GM11168 (cell line): ENCODE data around the gene PITX1.

Experiments
- in situ Hi-C: fragments of 300-500 bp; cut with MboI; formaldehyde crosslinking; loops from one replicate; pipeline ENCODE4 v1.12.0; 2022; ENCODE audit warnings: low sequenced_read_pairs; ENCODE audit not compliant: unreplicated experiment

The PITX1 gene

GRCh38 chr5:135030956-135031812 lies 2.8 kb downstream of the PITX1 start:
- in situ Hi-C loops: no loop called here

DNA sequence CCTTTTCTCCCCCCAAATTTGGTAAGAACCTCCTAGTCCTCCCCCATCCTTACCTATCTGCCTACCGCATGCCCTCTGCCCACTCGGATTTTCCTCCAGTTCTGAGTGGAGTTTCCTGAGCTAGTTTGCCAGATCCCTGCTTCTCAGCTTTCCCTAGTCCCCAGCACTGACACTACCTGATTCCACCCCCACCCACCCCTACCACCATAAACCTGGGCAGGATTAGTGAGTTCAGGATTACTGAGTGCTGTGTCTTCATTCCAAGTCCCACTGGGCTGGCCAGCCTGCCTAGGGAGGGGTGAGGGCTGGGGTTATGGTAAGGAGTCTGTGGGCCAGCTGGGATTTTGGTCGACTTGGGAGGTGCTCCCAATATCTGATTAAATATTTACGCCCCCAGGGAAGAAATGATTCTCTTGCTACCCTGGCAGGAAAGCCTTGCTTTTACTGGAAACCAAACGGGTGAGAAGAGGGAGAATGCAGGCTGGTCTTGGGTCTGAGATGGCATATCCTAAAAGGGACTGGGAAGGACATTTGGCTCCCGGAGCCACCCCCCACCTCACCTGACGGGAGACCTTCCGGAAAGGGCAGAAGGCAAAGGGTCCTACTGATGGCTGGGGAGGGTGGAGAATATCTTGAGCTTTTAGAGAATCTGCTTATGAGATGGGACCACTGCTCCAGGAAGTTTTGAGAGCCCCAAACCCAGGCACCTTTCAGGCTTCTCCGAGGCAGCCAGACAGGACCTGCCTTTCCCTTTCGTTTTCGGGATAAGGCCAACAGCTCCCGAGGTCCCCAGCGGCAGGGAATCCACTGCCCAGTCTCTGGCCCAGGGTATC lies 3.7 kb downstream of the PITX1 start:
- in situ Hi-C loops: no loop called here

DNA sequence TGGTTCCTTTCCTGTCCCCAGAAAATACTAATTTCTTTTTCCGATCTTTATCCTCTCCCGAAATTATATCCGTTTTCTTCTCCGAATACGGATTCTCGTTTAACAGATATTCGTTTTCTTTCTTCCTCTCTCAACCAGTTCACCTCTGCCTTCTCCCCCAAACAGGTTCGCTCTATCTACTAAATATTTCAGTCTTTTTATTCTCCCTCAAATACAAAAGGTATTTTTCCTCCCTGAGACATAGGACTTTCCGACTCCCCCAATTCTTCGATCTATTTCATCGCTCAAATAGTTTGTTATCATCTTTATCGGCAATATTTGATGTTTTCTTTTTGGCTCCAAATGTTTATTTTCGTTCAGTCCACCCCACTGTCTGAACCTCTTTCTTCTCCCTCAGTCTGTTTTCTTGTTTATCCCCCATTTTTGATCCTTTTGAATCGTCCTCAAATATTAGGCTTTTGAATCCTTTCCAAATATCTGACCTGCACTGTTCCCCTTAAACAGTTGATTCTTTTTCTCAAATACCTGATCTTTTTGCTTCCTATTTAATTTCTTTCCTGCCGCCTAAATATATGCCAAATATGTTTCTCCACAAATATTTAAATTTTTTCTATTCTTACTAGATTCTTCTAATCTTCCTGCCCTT lies 4.4 kb downstream of the PITX1 start:
- in situ Hi-C loops: no loop called here

DNA sequence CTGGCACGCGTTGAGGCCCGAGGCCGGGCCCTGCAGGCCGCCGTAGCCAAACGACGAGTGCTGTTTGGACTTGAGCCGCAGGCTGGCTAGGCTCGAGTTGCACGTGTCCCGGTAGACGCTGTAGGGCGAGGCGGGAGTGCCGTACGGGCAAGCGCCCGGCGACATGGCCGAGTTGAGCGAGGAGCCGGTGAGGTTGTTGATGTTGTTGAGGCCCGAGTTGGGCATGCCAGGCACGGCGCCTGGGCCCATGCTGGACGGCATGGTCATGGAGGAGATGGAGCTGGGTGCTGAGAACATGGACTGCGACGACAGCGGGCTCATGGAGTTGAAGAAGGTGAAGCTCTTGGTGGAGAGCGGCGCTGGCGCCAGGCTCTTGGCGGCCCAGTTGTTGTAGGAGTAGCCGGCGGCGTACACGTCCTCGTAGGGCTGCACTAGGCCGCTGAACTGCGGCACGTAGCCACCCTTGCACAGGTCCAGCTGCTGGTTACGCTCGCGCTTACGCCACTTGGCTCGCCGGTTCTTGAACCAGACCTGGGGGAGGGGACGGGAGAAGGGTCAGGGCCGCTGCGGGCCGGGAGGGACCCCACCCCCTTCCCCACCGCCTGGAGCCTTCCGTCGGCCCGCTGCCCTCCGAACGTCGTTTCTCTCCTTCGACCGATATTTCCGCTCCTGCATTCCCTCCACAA lies 5.1 kb downstream of the PITX1 start:
- in situ Hi-C loops: no loop called here

- in situ Hi-C loops: no loop called here
These were observed 6.1 kb downstream of the PITX1 start for GRCh38 chr5:135027697-135028615.

DNA sequence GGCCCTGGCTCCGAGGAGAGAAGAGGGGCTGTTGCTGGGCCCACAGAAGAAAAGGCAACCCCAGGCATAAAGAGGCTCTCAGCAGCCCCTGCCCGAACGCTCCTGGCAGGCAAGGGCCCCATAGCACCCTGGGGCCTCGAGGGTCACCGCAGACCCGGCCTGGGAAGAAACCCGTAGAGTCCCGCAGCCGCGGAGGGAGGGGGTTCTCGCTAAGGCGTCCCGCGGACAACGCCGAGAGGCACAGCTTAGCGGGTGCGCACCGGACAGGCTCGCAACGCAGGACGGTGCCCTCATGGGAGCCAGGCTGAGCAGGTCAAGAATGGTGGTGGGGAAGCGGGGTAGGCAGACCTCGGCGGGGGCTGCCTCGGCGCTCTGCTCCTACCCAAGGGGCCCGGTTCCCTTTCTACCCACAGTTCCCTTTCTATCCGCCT lies 6.7 kb downstream of the PITX1 start:
- in situ Hi-C loops: no loop called here

DNA sequence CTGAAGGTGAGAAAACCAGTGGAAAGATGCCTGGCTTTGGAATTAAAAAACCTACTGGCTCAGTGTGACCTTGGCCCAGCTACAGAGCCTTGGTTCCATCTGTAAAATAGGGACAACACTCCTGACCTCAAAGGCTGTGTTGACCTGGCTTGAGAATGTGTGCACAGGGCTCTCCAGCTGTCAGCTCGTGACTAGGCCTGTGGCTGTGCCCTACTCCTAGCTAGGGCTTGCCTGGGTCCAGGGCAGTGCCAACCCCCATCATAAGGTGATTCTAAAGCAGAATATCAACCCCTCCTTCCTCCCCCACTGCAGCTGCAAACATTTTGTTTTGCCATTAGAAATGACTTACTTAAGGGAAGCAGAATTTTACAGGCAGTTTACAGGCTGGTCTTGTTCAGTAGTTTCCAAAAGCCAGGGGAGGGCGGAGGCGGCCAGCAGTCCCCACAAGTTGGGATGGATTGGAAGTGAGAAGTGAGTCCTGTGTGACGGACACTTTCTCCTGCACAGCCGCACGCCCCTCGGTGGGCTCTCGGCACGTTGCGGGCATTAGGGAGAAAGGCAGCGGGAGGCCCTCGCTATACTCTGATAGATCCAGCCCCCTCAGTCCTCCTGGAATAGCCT lies 7.3 kb downstream of the PITX1 start:
- in situ Hi-C loops: no loop called here

DNA sequence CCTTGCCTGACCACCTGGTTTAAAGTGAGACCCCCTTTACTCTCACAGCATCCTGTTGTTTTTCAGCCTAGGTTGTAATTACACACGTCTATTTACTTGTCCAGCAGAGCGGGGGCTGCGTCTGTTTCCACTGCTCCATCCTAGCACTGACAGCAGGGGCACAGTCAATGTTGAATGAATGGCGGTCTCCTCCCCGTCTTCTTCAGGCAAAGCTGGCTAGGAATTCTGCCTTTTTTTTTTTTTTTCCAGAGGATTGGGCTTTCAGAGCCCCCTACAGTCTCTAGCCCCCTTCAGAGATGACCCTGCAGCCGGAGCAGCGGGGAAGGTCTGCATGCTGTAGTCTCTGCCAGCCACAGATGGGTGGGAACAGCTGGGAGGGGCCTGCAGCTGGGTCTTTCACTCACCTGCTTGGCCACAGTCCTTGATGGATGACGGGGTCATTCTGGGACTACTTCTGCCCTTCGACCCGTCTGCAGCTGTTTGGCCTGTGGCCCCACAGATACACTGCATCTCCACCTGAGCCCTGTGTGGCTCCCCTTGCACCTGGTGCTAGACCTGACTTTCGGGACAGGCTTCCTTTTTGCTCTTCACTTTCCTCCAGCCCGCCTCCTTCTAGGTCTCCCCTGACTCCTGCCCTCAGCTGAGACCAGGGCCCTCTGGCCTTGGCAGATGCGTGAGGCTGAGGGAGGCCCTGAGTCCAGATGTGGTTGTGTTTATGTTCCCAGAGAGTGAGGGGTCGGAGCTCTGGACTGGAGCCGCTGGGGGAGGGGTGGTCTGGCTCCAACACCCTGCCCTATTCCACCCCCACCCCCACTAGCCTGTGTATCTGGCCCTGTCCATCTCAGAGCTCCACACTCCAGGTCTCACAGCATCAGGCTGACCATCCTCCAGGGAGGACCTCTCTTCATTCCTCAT lies 8.0 kb downstream of the PITX1 start:
- in situ Hi-C loops: no loop called here

DNA sequence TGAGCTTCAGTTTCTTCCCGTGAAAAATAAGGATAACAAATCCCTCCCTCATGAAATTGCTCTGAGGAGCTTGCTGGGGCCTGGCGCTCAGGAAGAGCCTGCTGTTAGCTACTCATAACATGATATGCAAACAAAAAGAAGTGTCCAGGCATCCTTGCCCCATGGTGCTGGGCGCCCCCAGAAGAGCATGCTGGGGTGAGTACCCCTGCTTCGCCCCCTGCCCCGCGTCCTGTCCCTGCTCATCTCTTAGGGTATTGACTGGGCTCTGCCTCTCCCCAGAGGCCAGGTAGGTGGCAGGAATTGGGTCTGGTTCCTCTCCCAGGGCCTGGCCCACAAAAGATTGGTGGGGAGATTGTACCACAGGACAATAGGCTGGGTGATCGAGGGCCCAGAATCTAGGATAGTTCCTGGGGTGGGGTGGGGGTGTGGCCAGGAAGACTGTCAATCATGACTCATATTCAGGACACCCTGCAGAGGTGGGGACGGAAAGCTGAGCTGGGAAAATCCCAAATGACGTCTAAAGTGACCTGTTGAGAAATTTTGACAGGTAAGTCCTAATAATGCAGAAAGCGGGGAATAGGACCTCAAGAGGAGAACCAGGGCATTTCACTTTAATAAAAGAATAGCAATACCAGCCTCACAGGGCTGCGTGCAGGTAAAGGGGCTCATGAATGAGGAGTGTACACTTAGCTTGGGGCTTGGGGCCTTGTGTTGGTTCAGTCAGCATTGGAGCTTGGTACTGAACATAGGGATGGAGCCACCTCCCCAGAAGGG lies 8.9 kb downstream of the PITX1 start:
- in situ Hi-C loops: no loop called here

DNA sequence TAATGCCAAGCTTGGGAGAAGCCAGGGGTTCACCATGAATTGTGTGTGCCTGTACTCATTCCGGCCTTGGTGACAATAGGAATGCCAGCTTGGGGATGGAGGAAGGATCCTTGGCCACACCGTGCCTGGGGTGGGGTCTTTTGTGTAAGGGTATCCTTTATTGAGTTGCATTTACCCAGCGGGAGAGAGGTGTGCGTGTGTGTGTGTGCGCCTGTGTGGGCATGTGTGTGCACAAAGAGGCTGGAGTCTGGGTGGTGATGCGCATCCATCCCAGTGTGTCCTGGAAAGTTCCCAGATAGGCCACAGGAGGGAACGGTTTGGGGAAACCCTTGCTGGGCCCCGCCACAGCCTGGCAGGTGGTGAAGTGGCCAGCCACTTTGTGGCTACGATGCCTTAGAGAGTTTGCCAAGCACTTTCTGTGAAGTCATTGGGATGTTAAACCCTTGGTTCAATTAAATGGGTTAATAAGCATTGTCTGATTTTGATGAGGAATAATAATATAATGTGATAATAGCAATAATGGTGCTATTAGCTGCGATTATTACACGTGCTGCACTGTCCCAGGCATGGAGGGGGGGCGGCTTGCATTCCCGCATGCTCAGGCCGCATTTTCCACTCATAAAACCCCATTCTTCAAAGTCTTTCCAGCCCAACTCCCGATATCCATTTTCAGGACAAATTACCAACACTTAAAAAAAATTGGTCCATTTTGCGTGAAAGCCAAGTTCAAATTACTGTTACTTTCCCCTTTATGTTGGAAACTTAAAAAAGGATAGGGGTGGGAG lies 13.7 kb downstream of the PITX1 start:
- in situ Hi-C loops: no loop called here

DNA sequence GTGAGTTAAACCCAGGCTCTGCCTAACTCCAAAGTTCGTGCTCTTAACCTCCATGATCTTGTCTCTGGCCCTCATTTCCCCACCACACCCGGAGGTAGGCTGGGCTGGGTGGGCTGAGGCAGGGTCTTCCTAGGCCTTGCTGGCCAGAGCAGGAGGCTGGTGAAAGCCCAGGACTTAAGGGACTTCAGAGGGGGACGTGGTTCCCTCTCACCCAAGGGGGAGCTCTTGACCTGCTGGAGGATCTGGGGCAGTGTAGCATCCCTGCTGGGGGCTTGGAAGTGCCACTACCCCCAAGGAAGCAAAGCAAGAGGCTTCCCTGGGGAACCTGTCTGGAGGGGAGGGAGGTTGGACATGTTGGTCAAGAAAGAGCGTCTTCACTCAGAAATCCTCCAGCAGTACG lies 14.7 kb downstream of the PITX1 start:
- in situ Hi-C loops: no loop called here

DNA sequence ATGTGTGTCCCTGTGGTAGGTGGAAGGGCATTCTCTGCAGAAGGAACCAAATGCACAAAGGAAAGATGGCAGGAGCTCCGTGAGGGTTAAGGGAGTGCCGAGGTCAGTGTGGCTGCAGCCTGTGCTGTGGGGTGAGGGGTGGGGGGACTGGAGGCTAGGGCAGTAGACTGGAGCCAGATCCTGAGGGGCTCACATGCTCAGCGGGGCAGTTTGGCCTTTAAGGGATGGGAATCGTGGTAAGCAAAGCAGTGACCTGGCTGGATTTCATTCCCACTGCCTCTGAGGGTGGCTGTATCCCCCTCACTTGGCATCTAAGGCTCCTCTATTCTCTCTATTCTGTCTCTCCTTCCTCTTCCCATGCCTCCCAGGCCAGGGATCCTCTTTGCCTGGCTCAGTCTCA lies 15.6 kb downstream of the PITX1 start:
- in situ Hi-C loops: no loop called here

DNA sequence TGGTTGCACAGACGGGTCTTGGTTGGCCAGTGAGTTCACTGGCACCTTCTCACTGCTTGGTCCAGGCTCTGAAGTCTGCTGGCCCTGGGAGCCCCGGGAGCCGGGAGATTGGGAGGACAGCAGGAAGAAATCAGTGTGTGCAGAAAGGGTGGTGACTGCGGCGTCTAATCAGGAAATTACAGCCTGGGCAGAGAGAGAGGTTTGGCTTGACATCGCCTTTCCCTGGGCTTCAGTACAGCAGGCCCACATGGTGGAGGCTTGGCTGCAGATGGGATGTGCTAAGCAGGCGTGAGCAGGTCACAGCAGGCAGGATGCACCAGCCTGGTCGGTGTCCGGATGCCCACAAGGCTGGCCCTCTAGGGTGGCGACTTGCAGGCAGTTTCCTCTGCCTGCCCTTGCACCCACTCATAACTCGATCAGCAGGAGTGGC lies 17.2 kb downstream of the PITX1 start:
- in situ Hi-C loops: no loop called here

DNA sequence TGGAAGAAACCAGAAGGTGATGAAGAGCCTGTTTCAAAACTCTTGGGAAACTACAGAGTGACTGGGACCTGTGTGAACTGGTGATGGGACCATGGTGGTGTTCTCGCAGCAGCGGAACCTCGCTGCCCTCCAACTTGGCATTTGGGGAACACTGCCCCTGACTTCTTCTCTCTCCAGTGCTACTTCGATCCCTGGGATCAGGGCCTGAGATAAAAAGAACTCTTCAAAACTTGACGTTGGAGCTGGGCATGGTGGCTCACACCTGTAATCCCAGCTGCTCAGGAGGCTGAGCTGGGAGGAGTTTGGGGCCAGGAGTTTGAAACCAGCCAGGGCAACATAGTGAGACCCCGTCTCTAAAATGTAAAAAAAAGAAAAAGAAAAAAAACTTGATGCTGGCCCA lies 18.1 kb downstream of the PITX1 start:
- in situ Hi-C loops: no loop called here

DNA sequence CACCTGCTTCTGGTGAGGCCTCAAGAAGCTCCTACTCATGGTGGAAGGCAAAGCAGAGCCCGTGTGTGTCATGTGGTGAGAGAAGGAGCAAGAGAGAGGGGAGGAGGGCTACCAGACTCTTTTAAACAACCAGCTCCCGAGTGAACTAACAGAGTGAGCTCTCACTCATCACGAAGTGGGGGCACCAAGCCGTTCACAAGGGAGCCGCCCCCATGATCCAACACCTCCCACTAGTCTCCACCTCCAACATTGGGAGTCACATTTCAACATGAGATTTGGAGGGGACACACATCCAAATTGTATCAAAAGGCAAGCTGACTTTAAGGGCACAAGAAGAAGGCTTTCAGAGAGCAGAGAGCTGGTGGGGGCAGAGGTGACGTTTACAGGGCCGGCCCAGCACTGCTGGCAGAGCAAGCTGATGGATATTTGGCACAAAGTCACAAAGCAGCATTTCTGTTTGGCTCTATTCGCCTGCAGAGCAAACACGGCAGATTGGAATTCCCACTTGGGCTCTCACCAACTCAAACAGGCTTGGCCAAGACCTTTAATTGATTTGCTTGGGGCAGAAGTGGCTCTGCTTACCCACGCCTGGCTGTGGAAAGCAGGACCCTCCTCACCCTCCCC lies 20.0 kb downstream of the PITX1 start:
- in situ Hi-C loops: no loop called here

GRCh38 chr5:135013445-135013844 lies 20.6 kb downstream of the PITX1 start:
- in situ Hi-C loops: no loop called here
